Measurements from ENCODE around the gene C17orf113.

DNA sequence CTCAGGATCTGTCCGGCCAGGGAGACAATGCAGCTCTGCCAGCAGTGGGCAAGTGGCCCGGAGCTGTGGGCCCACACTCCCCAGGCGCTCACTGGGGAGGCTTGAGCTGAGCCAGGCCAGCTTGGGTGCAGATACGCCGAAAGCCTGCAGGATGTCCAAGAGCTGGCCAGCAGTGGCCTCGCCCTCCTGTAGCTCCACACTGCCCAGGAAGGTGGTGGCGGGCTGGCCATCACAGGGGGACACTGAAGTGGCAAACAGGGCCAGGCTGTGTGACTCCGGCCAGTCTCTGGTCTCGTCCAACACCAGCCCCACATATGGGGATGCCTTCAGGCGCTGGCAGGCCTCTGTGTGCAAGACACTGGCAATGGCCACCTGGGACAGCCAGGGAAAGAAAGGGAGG is 9.6 kb downstream of the C17orf113 start:
- TF ChIP-seq POLR2A (IDR thresholded peaks at IDR 0.05; ENCODE audit: low read depth, low read length) (no peak), POLR2AphosphoS5 (IDR thresholded peaks at IDR 0.05; ENCODE audit: low read depth, low read length) (no peak), POU2F2 (IDR thresholded peaks at IDR 0.05; ENCODE audit: low read depth, low read length) (no peak)
